Urinary bladder (tissue), 4 donors: ENCODE results near the gene ALDH5A1. TPM values are rescaled to one million over a fixed set of nuclear protein-coding genes. Genes with fewer than 3 reads are reported as not detected.
"Not testable (repeated sequence)": the region's sequence is repeated elsewhere in the genome, so short reads cannot be mapped to it uniquely, and the experiment has no call there.

Experiments
- DNase-seq: peaks from one replicate; pipeline ENCODE4 v3.0.0-alpha.2; 2015; ENCODE audit errors: extremely low spot score
- H3K27ac ChIP-seq: one replicate; pipeline ENCODE4 v1.5.1; 2013; ENCODE audit warnings: low read depth, mild to moderate bottlenecking, moderate library complexity
- H3K36me3 ChIP-seq: one replicate; pipeline ENCODE4 v1.6.1; 2013; ENCODE audit warnings: mild to moderate bottlenecking, moderate library complexity; ENCODE audit not compliant: insufficient read depth
- H3K4me1 ChIP-seq: one replicate; pipeline ENCODE4 v1.6.1; 2013; ENCODE audit warnings: mild to moderate bottlenecking, moderate library complexity; ENCODE audit not compliant: insufficient read depth
- H3K4me3 ChIP-seq: one replicate; pipeline ENCODE4 v1.5.1; 2013; ENCODE audit warnings: low read depth, low read length
- WGBS: extraction: QIAGEN DNeasy Blood & Tissue Kit; methylation state at CpG from one replicate; pipeline ENCODE4 v1.1.7; 2013; 5-methylcytosine and 5-hydroxymethylcytosine counted together
- polyA plus RNA-seq: library from polyadenylated mRNA; stranded (reverse); fragments of 200-250 nt; gene quantifications from one replicate; pipeline ENCODE4 v1.2.3, GENCODE V29; 2013
- total RNA-seq: library from RNA; depleted of rRNA; stranded (reverse); fragments of >200 nt; gene quantifications from one replicate; pipeline ENCODE4 v1.2.3, GENCODE V29; 2014
- donor health status: healthy with polysubstance abuse.
- donor health status: healthy.

Gene ALDH5A1
- total and polyA plus RNA-seq, 2 donors = 4.6 to 9.3 TPM

- Histone ChIP-seq H3K36me3 (no peaks in the 10 kb centered on the region), H3K4me1 (no peaks in the 10 kb centered on the region), H3K4me3 (no peak overlapping the region), H3K27ac (no peak overlapping the region)
- DNase-seq = no peak
- 97% methylated on average over 11 of the region's 11 CpGs for WGBS
These were observed 2.6 kb downstream of the ALDH5A1 start for GRCh38 chr6:24497254-24497970.

DNA sequence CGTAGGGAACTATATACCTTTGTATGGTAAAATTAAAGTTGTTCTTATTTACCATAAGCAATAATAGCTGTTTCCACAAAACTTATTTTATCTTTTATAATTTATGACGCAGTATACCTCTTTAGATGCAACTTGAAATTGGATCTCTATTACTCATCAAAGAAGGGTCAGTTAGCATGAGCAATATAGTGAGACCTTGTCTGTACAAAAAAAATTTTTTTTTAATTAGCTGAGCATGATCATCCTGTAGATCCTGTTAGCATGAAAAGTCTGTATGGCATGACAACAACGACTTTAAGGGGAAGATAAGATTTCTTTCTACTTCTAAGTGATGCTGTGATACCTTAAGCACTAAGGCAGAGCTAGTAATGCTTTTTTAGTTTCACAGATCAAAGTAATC lies 5.9 kb downstream of the ALDH5A1 start:
- no peaks in the 10 kb centered on the region for H3K4me1 ChIP-seq
- no peak overlapping the region for H3K4me3 ChIP-seq
- no peak for DNase-seq
- no peak overlapping the region for H3K27ac ChIP-seq
- no peaks in the 10 kb centered on the region for H3K36me3 ChIP-seq
- 83% methylated on average over 3 of the region's 3 CpGs for WGBS

DNA sequence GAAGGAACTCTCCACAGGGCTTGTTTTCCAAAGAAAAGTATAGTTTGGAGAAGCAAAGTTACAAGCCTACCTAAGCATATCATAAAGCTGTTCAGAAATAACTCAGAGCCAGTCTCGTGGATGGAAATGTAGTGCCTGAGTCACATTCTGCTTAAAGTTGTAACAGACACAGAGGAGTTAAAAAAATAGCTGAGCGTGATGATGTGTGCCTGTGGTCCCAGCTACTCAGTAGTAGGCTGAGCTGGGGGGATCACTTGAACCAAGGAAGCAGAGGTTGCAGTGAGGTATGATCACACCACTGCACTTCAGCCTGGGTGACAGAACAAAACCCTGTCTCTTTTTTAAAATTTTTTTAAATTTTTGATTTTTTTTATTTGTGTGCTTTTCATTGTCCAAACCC lies 6.6 kb downstream of the ALDH5A1 start:
- no peak for DNase-seq
- H3K36me3 ChIP-seq = no peaks in the 10 kb centered on the region
- 79% methylated on average over 2 of the region's 2 CpGs for WGBS
- H3K27ac ChIP-seq = no peak overlapping the region
- no peaks in the 10 kb centered on the region for H3K4me1 ChIP-seq
- no peak overlapping the region for H3K4me3 ChIP-seq

GRCh38 chr6:24501914-24502313 lies 7.1 kb downstream of the ALDH5A1 start:
- DNase-seq = no peak
- Histone ChIP-seq H3K4me1 (no peaks in the 10 kb centered on the region), H3K36me3 (no peaks in the 10 kb centered on the region), H3K27ac (no peak overlapping the region), H3K4me3 (no peak overlapping the region)

GRCh38 chr6:24504287-24504648 lies 9.5 kb downstream of the ALDH5A1 start:
- WGBS = 89% methylated on average over 1 of the region's 1 CpG
- H3K4me3 ChIP-seq = no peak overlapping the region
- no peak overlapping the region for H3K27ac ChIP-seq
- DNase-seq = no peak
- no peaks in the 10 kb centered on the region for H3K4me1 ChIP-seq
- no peaks in the 10 kb centered on the region for H3K36me3 ChIP-seq

DNA sequence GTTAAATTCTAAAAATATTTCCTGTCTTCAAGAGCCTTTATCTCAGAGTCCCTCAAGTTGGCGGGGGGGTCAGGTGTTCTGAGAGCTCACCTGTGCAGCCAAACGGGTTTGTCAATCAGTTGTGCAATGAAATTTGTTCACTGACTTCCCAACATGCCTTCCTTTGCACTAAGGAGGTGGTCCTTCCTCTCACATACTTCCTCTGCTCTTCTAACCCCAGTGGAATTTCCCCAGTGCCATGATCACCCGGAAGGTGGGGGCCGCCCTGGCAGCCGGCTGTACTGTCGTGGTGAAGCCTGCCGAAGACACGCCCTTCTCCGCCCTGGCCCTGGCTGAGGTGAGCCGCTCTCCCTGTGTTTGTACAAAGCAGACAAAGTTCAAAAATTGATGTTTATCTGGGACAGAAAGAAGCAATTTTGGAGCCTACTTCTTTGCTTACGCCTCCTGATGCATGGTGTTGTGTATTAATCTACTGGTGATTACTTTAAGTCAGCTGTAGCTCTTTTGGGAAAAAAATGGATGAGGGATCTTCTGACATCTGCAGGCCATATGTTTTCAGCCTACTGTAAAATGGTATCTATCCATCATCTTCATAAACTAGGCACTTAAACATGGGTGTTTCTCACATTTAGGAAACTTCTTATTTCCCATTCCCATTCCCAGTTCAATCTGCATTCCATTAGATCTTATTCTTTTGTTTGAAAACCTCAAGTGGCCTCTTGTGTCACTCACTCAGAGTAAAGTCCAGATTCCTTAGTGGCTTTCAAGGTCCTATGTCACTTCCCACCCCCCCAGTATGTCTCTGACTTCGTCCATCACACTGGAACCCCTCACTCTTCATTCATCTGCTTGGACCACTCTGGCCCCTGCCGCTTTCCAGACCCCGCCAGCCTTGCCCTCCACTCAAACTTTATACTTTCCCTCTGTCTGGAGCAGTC lies 10.1 kb downstream of the ALDH5A1 start:
- Histone ChIP-seq H3K4me1 (no peaks in the 10 kb centered on the region), H3K36me3 (no peaks in the 10 kb centered on the region), H3K27ac (no peak overlapping the region), H3K4me3 (no peak overlapping the region)
- DNase-seq = no peak
- WGBS = 85% methylated on average over 14 of the region's 14 CpGs

- no peak for DNase-seq
These were observed 12.2 kb downstream of the ALDH5A1 start for GRCh38 chr6:24506814-24507520.

GRCh38 chr6:24511976-24512375 lies 17.2 kb downstream of the ALDH5A1 start:
- H3K36me3 ChIP-seq, H3K4me1 ChIP-seq, H3K27ac ChIP-seq, DNase-seq, H3K4me3 ChIP-seq: not testable (repeated sequence)
- WGBS = 55% methylated on average over 6 of the region's 6 CpGs

More at GRCh38 chr6:24506814-24507520, 12.2 kb downstream of the ALDH5A1 start:
- Histone ChIP-seq H3K4me1 (no peaks in the 10 kb centered on the region), H3K4me3 (no peak overlapping the region), H3K36me3 (no peaks in the 10 kb centered on the region), H3K27ac (no peak overlapping the region)
- 88% methylated on average over 3 of the region's 3 CpGs for WGBS

- no peak overlapping the region for H3K27ac ChIP-seq
- 92% methylated on average over 4 of the region's 4 CpGs for WGBS
- H3K36me3 ChIP-seq = no peaks in the 10 kb centered on the region
- no peak overlapping the region for H3K4me3 ChIP-seq
- no peaks in the 10 kb centered on the region for H3K4me1 ChIP-seq
- DNase-seq = no peak
These were observed 18.8 kb downstream of the ALDH5A1 start for GRCh38 chr6:24513602-24514001.

- WGBS = 89% methylated on average over 4 of the region's 4 CpGs
- DNase-seq = no peak
- no peak overlapping the region for H3K4me3 ChIP-seq
- H3K27ac ChIP-seq = no peak overlapping the region
- no peaks in the 10 kb centered on the region for H3K4me1 ChIP-seq
- H3K36me3 ChIP-seq = no peaks in the 10 kb centered on the region
These were observed 23.1 kb downstream of the ALDH5A1 start for GRCh38 chr6:24517659-24518543.

GRCh38 chr6:24520929-24521546 lies 26.3 kb downstream of the ALDH5A1 start:
- DNase-seq = no peak
- 41% methylated on average over 6 of the region's 6 CpGs for WGBS

DNA sequence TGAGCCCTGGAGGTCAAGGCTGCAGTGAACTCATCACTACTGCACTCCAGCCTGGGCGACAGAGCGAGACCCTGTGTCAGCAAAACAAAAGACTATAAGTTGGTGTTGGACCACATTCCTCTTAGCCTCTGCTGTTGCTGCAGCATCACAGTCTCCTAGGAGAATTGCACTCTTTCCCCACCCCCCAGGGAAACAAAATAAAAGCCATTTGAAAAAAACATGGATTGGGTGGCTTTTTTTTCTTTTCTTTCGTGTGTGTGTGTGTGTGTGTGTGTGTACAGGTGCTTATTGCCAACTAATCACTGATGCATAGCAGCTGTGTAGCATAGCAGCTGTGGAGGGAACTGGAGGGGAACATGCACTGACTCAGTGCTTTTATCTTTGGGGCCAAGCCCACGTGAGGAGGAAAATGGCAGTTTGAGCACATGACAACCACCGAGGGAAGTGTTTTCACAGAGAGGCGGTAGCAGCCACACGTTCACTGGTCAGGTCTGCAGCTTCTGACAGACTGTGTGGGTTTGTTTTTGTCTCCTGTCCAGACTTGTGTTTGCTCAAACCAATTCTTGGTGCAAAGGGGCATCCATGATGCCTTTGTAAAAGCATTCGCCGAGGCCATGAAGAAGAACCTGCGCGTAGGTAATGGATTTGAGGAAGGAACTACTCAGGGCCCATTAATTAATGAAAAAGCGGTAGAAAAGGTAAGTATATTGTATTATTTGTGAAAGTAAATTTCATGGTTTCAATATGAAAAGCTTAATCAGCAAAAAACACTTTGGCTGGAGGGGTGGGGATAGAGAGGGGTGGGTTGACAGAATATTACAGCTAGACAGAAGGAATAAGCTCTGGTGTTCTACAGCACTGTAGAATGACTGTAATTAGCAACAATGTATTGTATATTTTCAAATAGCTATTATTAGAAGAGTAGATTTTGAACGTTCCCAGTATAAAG lies 27.7 kb downstream of the ALDH5A1 start:
- H3K27ac ChIP-seq = no peak overlapping the region
- H3K36me3 ChIP-seq = no peaks in the 10 kb centered on the region
- 77% methylated on average over 13 of the region's 13 CpGs for WGBS
- H3K4me3 ChIP-seq = no peak overlapping the region
- no peaks in the 10 kb centered on the region for H3K4me1 ChIP-seq
- DNase-seq = no peak

More at GRCh38 chr6:24520929-24521546, 26.3 kb downstream of the ALDH5A1 start:
- Histone ChIP-seq H3K27ac (no peak overlapping the region), H3K4me3 (no peak overlapping the region), H3K36me3 (no peaks in the 10 kb centered on the region), H3K4me1 (no peaks in the 10 kb centered on the region)
